CD4-positive, alpha-beta T cell treated with Interleukin-1 beta for 1 hour (primary cell): Measurements from ENCODE around the gene MTA3.
"Not testable (repeated sequence)": the region's sequence is repeated elsewhere in the genome, so short reads cannot be mapped to it uniquely, and the experiment has no call there.

Source experiments
- DNase-seq, 2 donors: peaks; one replicate each; pipeline ENCODE4 v3.0.0-alpha.2; 2020 to 2022

MTA3 gene

GRCh38 chr2:42663828-42664227 lies 95.4 kb downstream of the MTA3 start:
- no peak for DNase-seq

GRCh38 chr2:42673989-42674579 lies 105.7 kb downstream of the MTA3 start:
- no peak for DNase-seq

- DNase-seq: no peak
These were observed 107.4 kb downstream of the MTA3 start for GRCh38 chr2:42675815-42676214.

- no peak for DNase-seq
These were observed 116.9 kb downstream of the MTA3 start for GRCh38 chr2:42685303-42685702.

GRCh38 chr2:42693013-42693615 lies 124.7 kb downstream of the MTA3 start:
- DNase-seq: no peak

GRCh38 chr2:42693688-42694479 lies 125.5 kb downstream of the MTA3 start:
- DNase-seq: no peak

GRCh38 chr2:42696987-42697386 lies 128.6 kb downstream of the MTA3 start:
- DNase-seq: no peak

GRCh38 chr2:42698940-42699339 lies 130.5 kb downstream of the MTA3 start:
- no peak for DNase-seq

GRCh38 chr2:42706836-42707235 lies 138.4 kb downstream of the MTA3 start:
- no peak for DNase-seq

GRCh38 chr2:42708179-42708578 lies 139.7 kb downstream of the MTA3 start:
- DNase-seq: no peak

- no peak for DNase-seq
These were observed 143.5 kb downstream of the MTA3 start for GRCh38 chr2:42711896-42712295.

GRCh38 chr2:42712934-42713333 lies 144.5 kb downstream of the MTA3 start:
- no peak for DNase-seq

GRCh38 chr2:42713920-42714319 lies 145.5 kb downstream of the MTA3 start:
- DNase-seq: no peak

- DNase-seq: no peak
These were observed 146.3 kb downstream of the MTA3 start for GRCh38 chr2:42714686-42715085.

GRCh38 chr2:42721898-42722297 lies 153.5 kb downstream of the MTA3 start:
- no peak for DNase-seq

GRCh38 chr2:42722320-42723190 lies 154.1 kb downstream of the MTA3 start:
- peak; percentile 17 to 64 for DNase-seq

GRCh38 chr2:42723465-42723864 lies 155.0 kb downstream of the MTA3 start:
- DNase-seq: no peak

- DNase-seq: no peak
These were observed 156.5 kb downstream of the MTA3 start for GRCh38 chr2:42724886-42725285.

GRCh38 chr2:42725657-42726056 lies 157.2 kb downstream of the MTA3 start:
- DNase-seq: peak in 1 of 2 donors; percentile 27

GRCh38 chr2:42726680-42727079 lies 158.2 kb downstream of the MTA3 start:
- DNase-seq: no peak

- DNase-seq: not testable (repeated sequence)
These were observed 162.9 kb downstream of the MTA3 start for GRCh38 chr2:42731316-42731715.

GRCh38 chr2:42733852-42734251 lies 165.4 kb downstream of the MTA3 start:
- DNase-seq: no peak
